HepG2 (cell line): ENCODE results near the gene KLHL28. TPM values are rescaled to one million over a fixed set of nuclear protein-coding genes. Genes with fewer than 3 reads are reported as not detected.

Source experiments
- ATAC-seq: fragments of 200-7000 bp; cut with Tn5 transposase; 3 replicates; pipeline ENCODE4 v1.9.1; 2020; ENCODE audit warnings: mild to moderate bottlenecking, moderate library complexity
- BruUV-seq: library from RNA; stranded (reverse); fragments of 400-500 nt; replicated peaks from 2 replicates; lab custom pipeline; 2021; lab: Mats Ljungman, UMichigan
- CTCF ChIA-PET: fragments of 300-600 bp; formaldehyde crosslinking; extraction: SDS; loops from one replicate; lab custom pipeline; 2021; ENCODE audit warnings: low total read pairs, inconsistent platforms, low intra/inter-chr PET ratio; lab: Yijun Ruan, JAX
- POLR2A ChIA-PET: fragments of 350-600 bp; sonication (Branson Sonifier 250); formaldehyde crosslinking; loops from one replicate; lab custom pipeline; 2020; ENCODE audit warnings: antibody characterized with exemption, inconsistent platforms; lab: Yijun Ruan, JAX
- DNase-seq: peaks from one replicate; pipeline ENCODE4 v3.0.0-alpha.2; 2015; ENCODE audit warnings: low spot score
- FAIRE-seq: peaks from 3 replicates; lab custom pipeline; 2011; peaks lifted over from hg19 to GRCh38; lab: Jason Lieb, UNC
- H2AFZ ChIP-seq: one replicate; pipeline ENCODE4 v1.6.1; 2011; ENCODE audit warnings: low read length, inconsistent platforms
- H3K27ac ChIP-seq: fragments of 300-600 bp; 3 replicates; pipeline ENCODE4 v1.8.0; 2011; ENCODE audit warnings: mixed run types, mild to moderate bottlenecking, mixed read lengths, low read length, inconsistent platforms; ENCODE audit not compliant: insufficient read depth; ENCODE audit errors: extremely low read length
- H3K27me3 ChIP-seq, 2 experiments: fragments of 200-600 bp in 1 of 2; 2 replicates in 1 of 2; 3 replicates in 1 of 2; pipeline versions ENCODE4 v1.6.0 to v1.8.0; 2011; ENCODE audit warnings: low read length in 2 of 2, mild to moderate bottlenecking in 2 of 2, moderate library complexity in 2 of 2, inconsistent platforms in 1 of 2; ENCODE audit not compliant: insufficient read depth in 2 of 2, control insufficient read depth in 1 of 2
- H3K36me3 ChIP-seq, 2 experiments: fragments of 200-600 bp in 1 of 2; replicated peaks in 1 of 2; 2 replicates in 1 of 2; 3 replicates in 1 of 2; pipeline versions ENCODE4 v1.5.1 to v1.8.0; 2011; ENCODE audit warnings: low read length in 2 of 2, inconsistent platforms in 1 of 2; ENCODE audit not compliant: insufficient read depth in 2 of 2, control insufficient read depth in 1 of 2
- H3K4me1 ChIP-seq: 2 replicates; pipeline ENCODE4 v1.5.1; 2012; ENCODE audit warnings: low read length, inconsistent platforms; ENCODE audit not compliant: insufficient read depth
- H3K4me2 ChIP-seq: 2 replicates; pipeline ENCODE4 v1.6.0; 2011; ENCODE audit warnings: low read depth, low read length, inconsistent platforms
- H3K4me3 ChIP-seq, 3 experiments: fragments of 200-600 bp in 1 of 3; sonication (generic), shearing (Covaris generic) in 1 of 3; replicated peaks in 1 of 3; 2 replicates each; pipeline ENCODE4 v1.5.1; 2011 to 2016; ENCODE audit warnings: low read length in 3 of 3, inconsistent platforms in 2 of 3, low read depth in 2 of 3, mild to moderate bottlenecking in 2 of 3, control low read depth in 1 of 3, mixed read lengths in 1 of 3; ENCODE audit not compliant: insufficient read depth in 1 of 3
- H3K79me2 ChIP-seq: one replicate; pipeline ENCODE4 v1.6.1; 2011; ENCODE audit warnings: low read length, inconsistent platforms; ENCODE audit not compliant: insufficient read depth
- H3K9ac ChIP-seq: 2 replicates; pipeline ENCODE4 v1.6.0; 2011; ENCODE audit warnings: mild to moderate bottlenecking, low read depth, low read length, inconsistent platforms; ENCODE audit not compliant: insufficient read depth
- H3K9me3 ChIP-seq: 2 replicates; pipeline ENCODE4 v1.5.1; 2012; ENCODE audit warnings: mild to moderate bottlenecking, low read length
- H4K20me1 ChIP-seq: 2 replicates; pipeline ENCODE4 v1.6.0; 2011; ENCODE audit warnings: inconsistent platforms, mild to moderate bottlenecking, low read length, moderate library complexity; ENCODE audit not compliant: insufficient read depth
- DNMT1 ChIP-seq: sonication (generic); formaldehyde crosslinking; IDR thresholded peaks from 2 replicates; pipeline ENCODE4 v1.5.1; 2020; ENCODE audit warnings: mild to moderate bottlenecking, missing genetic modification reagents
- ETV5 ChIP-seq: IDR thresholded peaks from 2 replicates; pipeline ENCODE4 v1.6.1; 2018; ENCODE audit warnings: missing biosample characterization, missing genetic modification reagents, inconsistent platforms, borderline replicate concordance
- ETV6 ChIP-seq: sonication (generic); formaldehyde crosslinking; conservative IDR thresholded peaks from 2 replicates; pipeline ENCODE4 v1.4.0; 2020; ENCODE audit warnings: missing genetic modification reagents
- JARID2 ChIP-seq: sonication (generic); formaldehyde crosslinking; IDR thresholded peaks from 2 replicates; pipeline ENCODE4 v1.8.1; 2023; ENCODE audit warnings: missing genetic modification reagents, inconsistent platforms; ENCODE audit not compliant: insufficient replicate concordance
- KDM2A ChIP-seq: sonication (generic); formaldehyde crosslinking; IDR thresholded peaks from 2 replicates; pipeline ENCODE4 v1.4.0; 2020; ENCODE audit warnings: low read depth, missing genetic modification reagents, borderline replicate concordance
- KLF12 ChIP-seq: sonication (generic); formaldehyde crosslinking; IDR thresholded peaks from 2 replicates; pipeline ENCODE4 v1.4.0; 2020; ENCODE audit warnings: missing genetic modification reagents, borderline replicate concordance
- KMT2B ChIP-seq: IDR thresholded peaks from 2 replicates; pipeline ENCODE4 v1.6.1; 2016; ENCODE audit warnings: missing genetic modification reagents, missing compliant biosample characterization
- POGZ ChIP-seq: sonication (generic); formaldehyde crosslinking; IDR thresholded peaks from 2 replicates; pipeline ENCODE4 v1.4.0; 2020; ENCODE audit warnings: mild to moderate bottlenecking, missing genetic modification reagents
- POLR2AphosphoS5 ChIP-seq: IDR thresholded peaks from 2 replicates; pipeline ENCODE4 v1.6.1; 2012; ENCODE audit warnings: low read depth, low read length
- SRSF1 ChIP-seq: fragments of 200-400 bp; formaldehyde crosslinking; optimal IDR thresholded peaks from 2 replicates; pipeline ENCODE3; 2017; ENCODE audit warnings: mild to moderate bottlenecking, low read depth, low read length, moderate library complexity
- ZMAT3 ChIP-seq: sonication (generic); formaldehyde crosslinking; conservative IDR thresholded peaks from 2 replicates; pipeline ENCODE4 v1.7.0; 2021; ENCODE audit warnings: missing genetic modification reagents
- ZNF253 ChIP-seq: sonication (generic); formaldehyde crosslinking; IDR thresholded peaks from 2 replicates; pipeline ENCODE4 v1.8.0; 2022; ENCODE audit warnings: mild to moderate bottlenecking, missing genetic modification reagents, borderline replicate concordance
- ZNF501 ChIP-seq: sonication (generic); formaldehyde crosslinking; IDR thresholded peaks from 2 replicates; pipeline ENCODE4 v1.5.1; 2020; ENCODE audit warnings: mild to moderate bottlenecking, moderate library complexity, missing genetic modification reagents
- ZNF563 ChIP-seq: sonication (generic); formaldehyde crosslinking; IDR thresholded peaks from 2 replicates; pipeline ENCODE4 v1.8.0; 2022; ENCODE audit warnings: mild to moderate bottlenecking, moderate library complexity, missing genetic modification reagents
- ZNF607 ChIP-seq: sonication (generic); formaldehyde crosslinking; IDR thresholded peaks from 2 replicates; pipeline ENCODE4 v1.5.1; 2020; ENCODE audit warnings: missing genetic modification reagents, mild to moderate bottlenecking, borderline replicate concordance
- ZNF883 ChIP-seq: sonication (generic); formaldehyde crosslinking; IDR thresholded peaks from 2 replicates; pipeline ENCODE4 v1.5.1; 2020; ENCODE audit warnings: mild to moderate bottlenecking, missing genetic modification reagents; ENCODE audit errors: not compliant biosample characterization
- WGBS: methylation state at CpG from one replicate; pipeline ENCODE4 v1.1.6; 2017; ENCODE audit warnings: low lambda C conversion rate; 5-methylcytosine and 5-hydroxymethylcytosine counted together
- in situ Hi-C: cut with HindIII; loops from 2 replicates; pipeline ENCODE4 v1.10.0; 2017; ENCODE audit warnings: low pct_unique_long_range_greater_than_20kb; ENCODE audit not compliant: extremely low pct_ligation_motif_present
- intact Hi-C: fragments of 100-400 bp; cut with micrococcal nuclease; formaldehyde crosslinking; loops from one replicate; pipeline ENCODE4 v1.10.0; 2022; ENCODE audit not compliant: unreplicated experiment
- polyA plus RNA-seq, 8 experiments: library from polyadenylated mRNA; depleted of rRNA in 3 of 8; stranded (reverse) in 7 of 8; unstranded in 1 of 8; fragments of >200 nt; fragmentation: Illumina TruSeq in 4 of 8; extraction: Trizol in 4 of 8; gene quantifications; 2 replicates each; pipeline versions ENCODE4 v1.2.1 to v1.2.3, GENCODE V29; 2011 to 2016; ENCODE audit warnings: low read depth in 4 of 8, missing spikeins in 1 of 8, mixed read lengths in 1 of 8; ENCODE audit not compliant: insufficient read depth in 1 of 8
- total RNA-seq, 5 experiments: library from RNA; depleted of rRNA; stranded (reverse); fragments of >200 nt; fragmentation: Illumina TruSeq; extraction: Trizol; gene quantifications; 2 replicates each; pipeline ENCODE4 v1.2.3, GENCODE V29; 2016; ENCODE audit warnings: low read depth in 1 of 5
- TF ChIP-seq, protein P1 (sequence below): sonication (generic); formaldehyde crosslinking; IDR thresholded peaks from 2 replicates; pipeline ENCODE4 v1.9.0; 2022; ENCODE audit warnings: low read depth, missing genetic modification reagents
- TF ChIP-seq, protein P2 (sequence below): sonication (generic); formaldehyde crosslinking; conservative IDR thresholded peaks from 2 replicates; pipeline ENCODE4 v1.4.0; 2020; ENCODE audit warnings: missing genetic modification reagents
- TF ChIP-seq, protein P3 (sequence below): sonication (generic); formaldehyde crosslinking; IDR thresholded peaks from 2 replicates; pipeline ENCODE4 v1.4.0; 2020; ENCODE audit warnings: low read depth, mild to moderate bottlenecking, missing genetic modification reagents

The KLHL28 gene
- total and polyA plus RNA-seq, 2 of the 13 experiments (the other 11 are each of a cell fraction or from before 2014, with no cell fraction given), result 3.4 to 6.6 TPM

DNA sequence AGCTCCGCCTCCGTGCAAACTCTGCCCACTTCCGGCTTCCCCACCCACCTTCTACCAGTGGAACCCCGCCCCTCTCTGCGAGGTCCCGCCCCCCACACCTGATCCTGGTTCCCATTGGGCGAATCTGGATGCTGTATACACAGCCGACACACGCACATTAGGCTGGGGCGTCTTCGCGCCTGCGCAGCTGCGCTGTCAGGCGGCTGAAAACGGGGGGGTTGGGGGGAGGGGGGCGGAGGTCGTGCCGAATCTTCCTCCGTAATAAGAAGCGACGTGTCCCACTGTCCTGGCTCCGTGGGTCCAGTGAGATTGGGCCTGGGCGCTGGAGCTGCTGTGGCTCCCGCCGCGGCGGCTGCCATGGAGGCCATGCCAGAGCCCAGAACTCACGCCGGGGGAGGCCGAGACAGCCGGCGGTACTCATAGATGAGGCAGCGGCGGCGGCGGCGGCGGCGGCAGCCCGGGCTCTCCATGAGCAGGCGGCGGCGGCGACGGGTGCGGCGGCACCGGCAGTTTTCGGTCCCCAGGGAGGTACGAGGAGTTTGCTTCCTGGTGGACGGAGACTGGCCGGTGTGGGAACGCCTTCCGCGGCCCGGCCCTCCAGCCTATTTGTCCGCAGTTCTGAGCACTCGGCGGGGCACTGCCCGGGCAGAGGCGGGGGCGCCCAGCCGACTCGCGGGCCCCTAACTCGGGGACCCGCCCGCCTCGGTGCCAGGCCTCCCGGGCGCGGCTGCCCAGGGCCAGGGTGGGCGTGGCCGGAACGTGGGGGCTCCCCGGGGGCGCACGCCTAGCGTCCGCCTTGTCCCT lies 64.5 kb downstream of the KLHL28 start:
- H3K4me1 ChIP-seq, result peaks cover 32% of the 10 kb centered on the region
- in situ Hi-C loops, result no loop called here
- H4K20me1 ChIP-seq, result no peaks in the 10 kb centered on the region
- peaks cover 9% of the 10 kb centered on the region for H3K79me2 ChIP-seq
- no peaks in the 10 kb centered on the region for H3K9me3 ChIP-seq
- 1% methylated on average over 12 of the region's 81 CpGs for WGBS
- BruUV-seq, result no TSS peak
- no peaks in the 10 kb centered on the region; a peak in 1 of 5 replicates for H3K36me3 ChIP-seq
- peak; percentile 94 for DNase-seq
- H2AFZ ChIP-seq, result no peak overlapping the region
- peak overlapping the region; percentile 98 for H3K27ac ChIP-seq
- ATAC-seq, result peak; percentile 94
- H3K4me3 ChIP-seq, result peak overlapping the region; percentile 83 to 87 (median 87)
- no peaks in the 10 kb centered on the region for H3K27me3 ChIP-seq
- intact Hi-C loops, result loop anchor here (1.0 kb wide), 3 partner anchors 65 to 356 kb away; partner anchors contain the start of genes FKBP3, MIS18BP1 and TOGARAM1
- ChIA-PET CTCF (no interaction called here), POLR2A (interaction anchor here (0.6 to 3.3 kb wide), 12 partner anchors 11 to 357 kb away, joined by 3 to 54 read pairs (median 6); partner anchors contain the start of genes FANCM, FKBP3, KLHL28 and MIS18BP1)
- peak overlapping the region; percentile 83 for H3K4me2 ChIP-seq
- FAIRE-seq, result no peak
- H3K9ac ChIP-seq, result peak overlapping the region; percentile 88
- 0 out of 2 replicates have a peak, but pooled peaks have one; percentile 26 for TF ChIP-seq ETV6 (CRISPR knock-in tag)
- TF ChIP-seq ZMAT3 (CRISPR knock-in tag), result peak; percentile 83
- TF ChIP-seq DNMT1 (CRISPR knock-in tag), result 0 out of 2 replicates have a peak, but pooled peaks have one; percentile 27
- TF ChIP-seq ZNF563 (CRISPR knock-in tag), result peak; percentile 88
- TF ChIP-seq, protein P1, sequence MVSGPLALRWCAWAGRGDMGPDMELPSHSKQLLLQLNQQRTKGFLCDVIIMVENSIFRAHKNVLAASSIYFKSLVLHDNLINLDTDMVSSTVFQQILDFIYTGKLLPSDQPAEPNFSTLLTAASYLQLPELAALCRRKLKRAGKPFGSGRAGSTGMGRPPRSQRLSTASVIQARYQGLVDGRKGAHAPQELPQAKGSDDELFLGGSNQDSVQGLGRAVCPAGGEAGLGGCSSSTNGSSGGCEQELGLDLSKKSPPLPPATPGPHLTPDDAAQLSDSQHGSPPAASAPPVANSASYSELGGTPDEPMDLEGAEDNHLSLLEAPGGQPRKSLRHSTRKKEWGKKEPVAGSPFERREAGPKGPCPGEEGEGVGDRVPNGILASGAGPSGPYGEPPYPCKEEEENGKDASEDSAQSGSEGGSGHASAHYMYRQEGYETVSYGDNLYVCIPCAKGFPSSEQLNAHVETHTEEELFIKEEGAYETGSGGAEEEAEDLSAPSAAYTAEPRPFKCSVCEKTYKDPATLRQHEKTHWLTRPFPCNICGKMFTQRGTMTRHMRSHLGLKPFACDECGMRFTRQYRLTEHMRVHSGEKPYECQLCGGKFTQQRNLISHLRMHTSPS (CRISPR knock-in tag), result peak; percentile 22; the same call in 1 of the 2 replicates
- peak; percentile 61; the same call in 1 of the 2 replicates for TF ChIP-seq ZNF501 (CRISPR knock-in tag)
- TF ChIP-seq ZNF607 (CRISPR knock-in tag), result peak; percentile 75
- TF ChIP-seq, protein P2, sequence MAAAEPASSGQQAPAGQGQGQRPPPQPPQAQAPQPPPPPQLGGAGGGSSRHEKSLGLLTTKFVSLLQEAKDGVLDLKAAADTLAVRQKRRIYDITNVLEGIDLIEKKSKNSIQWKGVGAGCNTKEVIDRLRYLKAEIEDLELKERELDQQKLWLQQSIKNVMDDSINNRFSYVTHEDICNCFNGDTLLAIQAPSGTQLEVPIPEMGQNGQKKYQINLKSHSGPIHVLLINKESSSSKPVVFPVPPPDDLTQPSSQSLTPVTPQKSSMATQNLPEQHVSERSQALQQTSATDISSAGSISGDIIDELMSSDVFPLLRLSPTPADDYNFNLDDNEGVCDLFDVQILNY, result peak; percentile 44
- TF ChIP-seq, protein P3, sequence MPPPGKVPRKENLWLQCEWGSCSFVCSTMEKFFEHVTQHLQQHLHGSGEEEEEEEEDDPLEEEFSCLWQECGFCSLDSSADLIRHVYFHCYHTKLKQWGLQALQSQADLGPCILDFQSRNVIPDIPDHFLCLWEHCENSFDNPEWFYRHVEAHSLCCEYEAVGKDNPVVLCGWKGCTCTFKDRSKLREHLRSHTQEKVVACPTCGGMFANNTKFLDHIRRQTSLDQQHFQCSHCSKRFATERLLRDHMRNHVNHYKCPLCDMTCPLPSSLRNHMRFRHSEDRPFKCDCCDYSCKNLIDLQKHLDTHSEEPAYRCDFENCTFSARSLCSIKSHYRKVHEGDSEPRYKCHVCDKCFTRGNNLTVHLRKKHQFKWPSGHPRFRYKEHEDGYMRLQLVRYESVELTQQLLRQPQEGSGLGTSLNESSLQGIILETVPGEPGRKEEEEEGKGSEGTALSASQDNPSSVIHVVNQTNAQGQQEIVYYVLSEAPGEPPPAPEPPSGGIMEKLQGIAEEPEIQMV (CRISPR knock-in tag), result 0 out of 2 replicates have a peak, but pooled peaks have one; percentile 51
- TF ChIP-seq POGZ (CRISPR knock-in tag), result peak; percentile 60; the same call in 1 of the 2 replicates
- TF ChIP-seq ZNF883 (CRISPR knock-in tag), result peak; percentile 38
- TF ChIP-seq ETV5 (CRISPR knock-in tag), result peak; percentile 50; the same call in 1 of the 2 replicates
- TF ChIP-seq ZNF253 (CRISPR knock-in tag), result no peak
- TF ChIP-seq KLF12 (CRISPR knock-in tag), result peak; percentile 78; the same call in 1 of the 2 replicates
- peak; percentile 80 for TF ChIP-seq SRSF1
- TF ChIP-seq KMT2B (CRISPR knock-in tag), result peak; percentile 63; the same call in 1 of the 2 replicates
- TF ChIP-seq KDM2A, result peak; percentile 68
- peak; percentile 85 for TF ChIP-seq POLR2AphosphoS5
- no peak for TF ChIP-seq JARID2 (CRISPR knock-in tag)
